H9 (cell line): ENCODE results near the gene PNRC1. TPM values are rescaled to one million over a fixed set of nuclear protein-coding genes. Genes with fewer than 3 reads are reported as not detected.

Source experiments
- DNase-seq: peaks from one replicate; pipeline ENCODE4 v3.0.0-alpha.2; 2017
- H2AFZ ChIP-seq: one replicate; pipeline ENCODE4 v1.6.1; 2013; ENCODE audit warnings: mild to moderate bottlenecking, low read length, control low read depth, moderate library complexity
- H2AK5ac ChIP-seq: 2 replicates; pipeline ENCODE4 v1.6.1; 2013; ENCODE audit warnings: low read length, control low read depth, mixed read lengths; ENCODE audit not compliant: insufficient read length
- H2BK120ac ChIP-seq: one replicate; pipeline ENCODE4 v1.6.1; 2013; ENCODE audit warnings: low read depth, mild to moderate bottlenecking, low read length, control low read depth, inconsistent platforms; ENCODE audit not compliant: poor library complexity, severe bottlenecking
- H2BK12ac ChIP-seq: 2 replicates; pipeline ENCODE4 v1.6.1; 2013; ENCODE audit warnings: low read length, control low read depth, mixed read lengths, low read depth; ENCODE audit not compliant: insufficient read length
- H2BK15ac ChIP-seq: 2 replicates; pipeline ENCODE4 v1.6.1; 2013; ENCODE audit warnings: low read depth, low read length, control low read depth
- H2BK20ac ChIP-seq: one replicate; pipeline ENCODE4 v1.6.1; 2013; ENCODE audit warnings: low read depth, mild to moderate bottlenecking, low read length, control low read depth, inconsistent platforms; ENCODE audit not compliant: poor library complexity, severe bottlenecking
- H2BK5ac ChIP-seq: 2 replicates; pipeline ENCODE4 v1.6.1; 2013; ENCODE audit warnings: low read length, control low read depth, mixed read lengths; ENCODE audit not compliant: insufficient read length
- H3K14ac ChIP-seq: 2 replicates; pipeline ENCODE4 v1.6.1; 2013; ENCODE audit warnings: low read length, control low read depth; ENCODE audit not compliant: insufficient read depth
- H3K18ac ChIP-seq: 2 replicates; pipeline ENCODE4 v1.6.1; 2013; ENCODE audit warnings: low read depth, mild to moderate bottlenecking, mixed read lengths, low read length, control low read depth; ENCODE audit not compliant: insufficient read length
- H3K23ac ChIP-seq: 2 replicates; pipeline ENCODE4 v1.6.1; 2013; ENCODE audit warnings: low read length, control low read depth, mixed read lengths, low read depth; ENCODE audit not compliant: insufficient read length
- H3K23me2 ChIP-seq: 2 replicates; pipeline ENCODE4 v1.6.1; 2013; ENCODE audit warnings: low read depth, mild to moderate bottlenecking, mixed read lengths, low read length, control low read depth; ENCODE audit not compliant: insufficient read length, poor library complexity, severe bottlenecking
- H3K27ac ChIP-seq: 2 replicates; pipeline ENCODE4 v1.5.1; 2013; ENCODE audit warnings: low read length, control low read depth, mixed read lengths, low read depth; ENCODE audit not compliant: insufficient read length
- H3K27me3 ChIP-seq: 2 replicates; pipeline ENCODE4 v1.6.1; 2013; ENCODE audit warnings: low read length, control low read depth, inconsistent platforms; ENCODE audit not compliant: insufficient read depth
- H3K4ac ChIP-seq: 2 replicates; pipeline ENCODE4 v1.6.1; 2013; ENCODE audit warnings: low read depth, mild to moderate bottlenecking, control low read depth, inconsistent platforms, low read length, moderate library complexity
- H3K4me1 ChIP-seq: 2 replicates; pipeline ENCODE4 v1.6.1; 2013; ENCODE audit warnings: low read length, control low read depth, inconsistent platforms; ENCODE audit not compliant: insufficient read depth
- H3K4me2 ChIP-seq: 2 replicates; pipeline ENCODE4 v1.6.1; 2013; ENCODE audit warnings: low read length, control low read depth, mixed read lengths; ENCODE audit not compliant: insufficient read length, insufficient read depth
- H3K56ac ChIP-seq: 2 replicates; pipeline ENCODE4 v1.6.1; 2013; ENCODE audit warnings: low read depth, mild to moderate bottlenecking, mixed read lengths, low read length, control low read depth; ENCODE audit not compliant: insufficient read length
- H3K79me1 ChIP-seq: 2 replicates; pipeline ENCODE4 v1.6.1; 2013; ENCODE audit warnings: low read depth, mild to moderate bottlenecking, moderate library complexity, low read length, control low read depth, inconsistent platforms; ENCODE audit not compliant: insufficient read depth, poor library complexity, severe bottlenecking
- H3K79me2 ChIP-seq: 2 replicates; pipeline ENCODE4 v1.6.1; 2013; ENCODE audit warnings: low read length, control low read depth, inconsistent platforms; ENCODE audit not compliant: insufficient read depth
- H3K9ac ChIP-seq: 2 replicates; pipeline ENCODE4 v1.6.1; 2013; ENCODE audit warnings: low read length, control low read depth, mixed read lengths; ENCODE audit not compliant: insufficient read length; ENCODE audit errors: extremely low read depth
- H3K9me3 ChIP-seq: one replicate; pipeline ENCODE4 v1.6.1; 2013; ENCODE audit warnings: low read depth, low read length, inconsistent platforms; ENCODE audit not compliant: control insufficient read depth
- H3T11ph ChIP-seq: one replicate; pipeline ENCODE4 v1.6.1; 2013; ENCODE audit warnings: mild to moderate bottlenecking, low read length, control low read depth, inconsistent platforms
- H4K20me1 ChIP-seq: one replicate; pipeline ENCODE4 v1.6.1; 2013; ENCODE audit not compliant: control insufficient read depth, insufficient read length, insufficient read depth
- H4K5ac ChIP-seq: 2 replicates; pipeline ENCODE4 v1.6.1; 2013; ENCODE audit warnings: low read depth, mild to moderate bottlenecking, mixed read lengths, low read length, control low read depth; ENCODE audit not compliant: insufficient read length
- H4K8ac ChIP-seq: replicated peaks from 2 replicates; pipeline ENCODE4 v1.6.1; 2013; ENCODE audit warnings: low read length, control low read depth, mixed read lengths, low read depth; ENCODE audit not compliant: insufficient read length
- H4K91ac ChIP-seq: 2 replicates; pipeline ENCODE4 v1.6.1; 2013; ENCODE audit warnings: low read depth, mild to moderate bottlenecking, moderate library complexity, mixed read lengths, low read length, control low read depth; ENCODE audit not compliant: insufficient read length
- H3K27ac Mint-ChIP-seq, 3 experiments: 2 replicates in 2 of 3; 3 replicates in 1 of 3; pipeline ENCODE4 v1.8.0; 2020 to 2021; ENCODE audit warnings: mixed read lengths in 3 of 3, mild to moderate bottlenecking in 1 of 3, moderate library complexity in 1 of 3
- H3K27me3 Mint-ChIP-seq: 2 replicates; pipeline ENCODE4 v1.8.0; 2021; ENCODE audit warnings: low read depth, mild to moderate bottlenecking, moderate library complexity, mixed read lengths
- H3K36me3 Mint-ChIP-seq, 3 experiments: 2 replicates in 2 of 3; 3 replicates in 1 of 3; pipeline ENCODE4 v1.8.0; 2020 to 2021; ENCODE audit warnings: low read depth in 3 of 3, mixed read lengths in 3 of 3; ENCODE audit not compliant: insufficient read depth in 1 of 3
- H3K4me1 Mint-ChIP-seq, 2 experiments: 2 replicates each; pipeline ENCODE4 v1.8.0; 2020; ENCODE audit warnings: mixed read lengths in 2 of 2
- H3K4me3 Mint-ChIP-seq, 2 experiments: 2 replicates in 1 of 2; 3 replicates in 1 of 2; pipeline ENCODE4 v1.8.0; 2020 to 2021; ENCODE audit warnings: mild to moderate bottlenecking in 2 of 2, mixed read lengths in 2 of 2, moderate library complexity in 1 of 2
- H3K9me3 Mint-ChIP-seq, 2 experiments: 2 replicates in 1 of 2; 3 replicates in 1 of 2; pipeline ENCODE4 v1.8.0; 2020; ENCODE audit warnings: mild to moderate bottlenecking in 2 of 2, mixed read lengths in 2 of 2, moderate library complexity in 1 of 2
- WGBS: extraction: QIAGEN DNeasy Blood & Tissue Kit; methylation state at CpG from one replicate; pipeline ENCODE4 v1.1.7; 2013; ENCODE audit warnings: missing lambda C conversion rate, low lambda C conversion rate, mixed read lengths; ENCODE audit not compliant: insufficient read length; ENCODE audit errors: extremely low coverage; 5-methylcytosine and 5-hydroxymethylcytosine counted together
- total RNA-seq: library from RNA; stranded (reverse); gene quantifications from 2 replicates; pipeline ENCODE4 v1.2.1, GENCODE V29; 2021
- TF ChIP-seq, protein P1 (sequence below): fragments of 200-600 bp; sonication (generic); conservative IDR thresholded peaks from 3 replicates; pipeline ENCODE4 v1.8.0; 2021; ENCODE audit warnings: antibody characterized with exemption, mild to moderate bottlenecking

The PNRC1 gene
- total RNA-seq, 1 experiment from 2014 or later: 57.4 TPM

- Histone ChIP-seq H3K9ac (no peak overlapping the region), H3K79me2 (peaks cover 1% of the 10 kb centered on the region; the same call in 1 of the 2 replicates), H3K23me2 (no peaks in the 10 kb centered on the region), H2BK12ac (no peak overlapping the region), H3K4ac (no peak overlapping the region), H3T11ph (no peak overlapping the region), H2BK5ac (no peak overlapping the region), H3K56ac (no peak overlapping the region), H3K18ac (no peak overlapping the region), H3K4me1 (no peaks in the 10 kb centered on the region), H4K5ac (no peak overlapping the region), H3K14ac (no peak overlapping the region), H3K9me3 (no peaks in the 10 kb centered on the region), H3K27ac (no peak overlapping the region), H3K4me2 (no peak overlapping the region), H2AFZ (no peak overlapping the region), H2AK5ac (no peak overlapping the region), H4K8ac (no peak overlapping the region), H4K20me1 (no peaks in the 10 kb centered on the region), H3K27me3 (no peaks in the 10 kb centered on the region), H2BK20ac (no peak overlapping the region), H2BK15ac (no peak overlapping the region), H4K91ac (no peak overlapping the region), H3K23ac (no peak overlapping the region), H2BK120ac (no peak overlapping the region), H3K79me1 (no peaks in the 10 kb centered on the region)
- H3K27me3 Mint-ChIP-seq: peaks cover 10% of the 10 kb centered on the region
- TF ChIP-seq, protein P1, sequence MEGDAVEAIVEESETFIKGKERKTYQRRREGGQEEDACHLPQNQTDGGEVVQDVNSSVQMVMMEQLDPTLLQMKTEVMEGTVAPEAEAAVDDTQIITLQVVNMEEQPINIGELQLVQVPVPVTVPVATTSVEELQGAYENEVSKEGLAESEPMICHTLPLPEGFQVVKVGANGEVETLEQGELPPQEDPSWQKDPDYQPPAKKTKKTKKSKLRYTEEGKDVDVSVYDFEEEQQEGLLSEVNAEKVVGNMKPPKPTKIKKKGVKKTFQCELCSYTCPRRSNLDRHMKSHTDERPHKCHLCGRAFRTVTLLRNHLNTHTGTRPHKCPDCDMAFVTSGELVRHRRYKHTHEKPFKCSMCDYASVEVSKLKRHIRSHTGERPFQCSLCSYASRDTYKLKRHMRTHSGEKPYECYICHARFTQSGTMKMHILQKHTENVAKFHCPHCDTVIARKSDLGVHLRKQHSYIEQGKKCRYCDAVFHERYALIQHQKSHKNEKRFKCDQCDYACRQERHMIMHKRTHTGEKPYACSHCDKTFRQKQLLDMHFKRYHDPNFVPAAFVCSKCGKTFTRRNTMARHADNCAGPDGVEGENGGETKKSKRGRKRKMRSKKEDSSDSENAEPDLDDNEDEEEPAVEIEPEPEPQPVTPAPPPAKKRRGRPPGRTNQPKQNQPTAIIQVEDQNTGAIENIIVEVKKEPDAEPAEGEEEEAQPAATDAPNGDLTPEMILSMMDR: no peak
- no peak for DNase-seq
- H3K4me1 Mint-ChIP-seq: peaks cover 7 to 8% of the 10 kb centered on the region in 2 experiments
- no peak overlapping the region for H3K27ac Mint-ChIP-seq
- no CpG with 5 or more reads among the region's 1 CpG for WGBS
- no peaks in the 10 kb centered on the region; a peak in 3 of 7 replicates for H3K36me3 Mint-ChIP-seq
- H3K4me3 Mint-ChIP-seq: no peak overlapping the region
- H3K9me3 Mint-ChIP-seq: peaks cover 0 to 6% of the 10 kb centered on the region in 2 experiments; a peak in 3 of 5 replicates
Observed at GRCh38 chr6:89068695-89069094, 11.9 kb upstream of the PNRC1 start.
